ENCODE measurements around the gene SSR3.
"Not testable (repeated sequence)": the region's sequence is repeated elsewhere in the genome, so short reads cannot be mapped to it uniquely, and the experiment has no call there.

Gene SSR3

DNA sequence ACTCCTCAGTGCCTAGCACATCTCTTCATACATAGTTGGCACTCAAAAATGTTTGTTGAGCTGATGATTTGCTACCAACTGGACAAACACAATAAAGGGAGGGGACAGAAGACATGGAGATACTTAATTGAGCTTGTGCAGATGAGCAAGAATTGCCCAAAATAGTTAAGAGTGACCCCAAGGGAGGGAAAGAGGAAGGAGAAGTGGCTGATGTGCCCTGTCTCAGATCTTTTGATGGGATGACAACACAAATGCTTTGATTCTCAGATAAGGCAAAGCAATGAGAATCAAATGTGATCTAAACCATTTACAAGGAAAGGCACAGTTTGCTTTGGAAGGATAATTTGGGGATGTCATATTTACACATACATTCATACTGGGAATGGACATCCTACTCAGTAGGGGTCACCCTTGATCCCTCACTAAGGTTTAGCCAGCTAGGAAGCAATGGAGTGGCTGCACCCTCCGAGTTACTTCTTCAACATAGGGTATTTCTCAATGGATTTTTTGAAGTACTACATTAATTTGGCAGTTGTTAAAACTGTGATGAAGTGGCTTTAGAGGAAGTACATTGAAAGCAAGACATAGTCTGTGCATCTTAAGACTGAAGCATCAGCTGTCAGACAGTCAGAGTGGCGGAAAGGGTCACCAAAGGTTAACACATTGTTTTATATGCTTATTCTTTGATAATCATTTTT, 21.9 kb upstream of the SSR3 start:
- no peak for TF ChIP-seq CTCF (IDR thresholded peaks at IDR 0.05; ENCODE audit: borderline replicate concordance, control extremely low read depth, extremely low read depth, insufficient read depth, missing control alignments)
- no peak for DNase-seq (ENCODE audit: low spot score)
- in situ Hi-C loops (cut with MboI; ENCODE audit: low sequenced_read_pairs, unreplicated experiment), result no loop called here

- DNase-seq (ENCODE audit: low spot score), result no peak
- in situ Hi-C loops (cut with MboI; ENCODE audit: low sequenced_read_pairs, unreplicated experiment), result no loop called here
- TF ChIP-seq CTCF (IDR thresholded peaks at IDR 0.05; ENCODE audit: borderline replicate concordance, control extremely low read depth, extremely low read depth, insufficient read depth, missing control alignments), result no peak
These were observed 21.1 kb upstream of the SSR3 start for GRCh38 chr3:156576051-156576450.

DNA sequence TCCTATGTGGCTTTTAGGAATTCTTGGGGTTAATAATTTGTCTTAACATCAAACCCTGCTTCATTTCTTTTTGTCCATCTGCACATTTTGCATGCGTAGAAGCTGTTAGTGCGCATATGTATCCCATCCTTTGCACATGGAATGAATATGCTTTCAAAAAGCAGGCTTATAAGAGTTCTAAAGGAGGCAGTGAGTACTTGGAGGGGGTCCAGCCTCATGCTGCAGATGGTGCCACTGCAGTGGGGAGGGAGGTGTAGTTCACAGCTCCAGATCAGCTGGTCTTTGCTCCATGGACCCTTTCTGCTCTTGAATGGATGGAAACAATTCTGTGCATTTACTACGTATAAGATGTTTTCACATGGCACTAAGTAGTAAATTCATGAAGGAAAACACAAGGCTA, 20.7 kb upstream of the SSR3 start:
- in situ Hi-C loops (cut with MboI; ENCODE audit: low sequenced_read_pairs, unreplicated experiment), result no loop called here
- no peak for TF ChIP-seq CTCF (IDR thresholded peaks at IDR 0.05; ENCODE audit: borderline replicate concordance, control extremely low read depth, extremely low read depth, insufficient read depth, missing control alignments)
- no peak for DNase-seq (ENCODE audit: low spot score)

DNA sequence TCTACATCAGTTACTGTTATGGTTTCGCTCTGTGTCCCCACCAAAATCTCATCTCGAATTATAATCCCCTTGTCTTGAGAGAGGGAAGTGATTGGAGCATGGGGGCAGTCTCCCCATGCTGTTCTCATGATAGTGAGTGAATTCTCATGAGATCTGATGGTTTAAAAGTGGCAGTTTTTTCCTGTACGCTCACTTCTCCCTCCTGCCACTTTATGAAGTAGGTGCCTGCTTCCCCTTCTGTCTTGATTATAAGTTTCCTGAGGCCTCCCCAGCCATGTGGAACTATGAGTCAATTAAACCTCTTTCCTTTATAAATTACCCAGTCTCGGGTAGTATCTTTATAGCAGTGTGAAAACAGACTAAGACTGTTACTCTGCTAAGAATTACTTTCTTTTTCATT, 15.0 kb upstream of the SSR3 start:
- in situ Hi-C loops (cut with MboI; ENCODE audit: low sequenced_read_pairs, unreplicated experiment); DNase-seq (ENCODE audit: low spot score): not testable (repeated sequence)

DNA sequence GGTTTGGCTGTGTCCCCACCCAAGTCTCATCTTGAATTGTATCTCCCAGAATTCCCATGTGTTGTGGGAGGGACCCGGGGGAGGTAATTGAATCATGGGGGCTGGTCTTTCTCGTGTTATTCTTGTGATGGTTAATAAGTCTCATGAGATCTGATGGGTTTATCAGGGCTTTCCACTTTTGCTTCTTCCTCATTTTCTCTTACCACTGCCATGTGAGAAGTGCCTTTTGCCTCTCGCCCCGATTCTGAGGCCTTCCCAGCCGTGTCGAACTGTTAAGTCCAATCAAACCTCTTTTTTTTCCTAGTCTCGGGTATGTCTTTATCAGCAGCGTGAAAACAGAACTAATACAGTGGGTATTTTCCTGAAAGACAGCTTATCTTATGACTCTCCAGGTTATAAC, 14.1 kb upstream of the SSR3 start:
- DNase-seq (ENCODE audit: low spot score); in situ Hi-C loops (cut with MboI; ENCODE audit: low sequenced_read_pairs, unreplicated experiment): not testable (repeated sequence)

DNA sequence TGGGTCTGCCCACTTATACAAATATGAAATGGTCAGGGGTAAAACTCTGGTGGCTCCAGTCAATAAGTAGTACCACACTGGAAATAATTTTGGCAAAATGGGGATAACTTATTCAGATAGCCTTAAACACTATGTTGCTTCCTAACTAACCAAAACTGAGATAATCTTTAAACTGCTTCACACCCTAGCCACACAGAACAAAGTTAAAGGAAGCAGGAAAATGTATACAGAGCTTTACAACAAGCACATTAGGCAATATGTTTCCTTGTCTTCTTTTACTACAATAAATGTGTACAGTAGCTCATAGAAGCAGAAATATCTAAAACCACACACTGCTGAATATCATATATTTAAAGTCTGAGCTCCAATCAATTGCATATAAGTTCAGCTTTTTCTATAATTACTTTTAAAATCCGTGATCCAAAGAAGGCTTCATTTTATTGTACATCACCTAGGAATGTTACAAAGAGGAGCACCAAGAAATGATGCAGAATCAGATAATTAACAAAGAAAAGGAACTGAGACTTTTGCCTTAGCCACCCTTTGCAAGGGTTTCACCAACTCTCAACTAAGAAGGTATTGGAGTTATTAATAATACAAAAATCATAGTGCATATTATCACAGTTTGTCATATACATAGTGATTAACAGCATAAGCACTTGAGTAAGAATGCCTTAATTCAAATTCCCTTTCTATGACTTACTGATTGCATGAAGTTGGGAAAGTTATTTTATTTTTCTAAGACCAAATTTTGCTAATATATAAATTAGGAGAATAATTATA, 9.2 kb upstream of the SSR3 start:
- no peak for TF ChIP-seq CTCF (IDR thresholded peaks at IDR 0.05; ENCODE audit: borderline replicate concordance, control extremely low read depth, extremely low read depth, insufficient read depth, missing control alignments)
- DNase-seq (ENCODE audit: low spot score), result no peak
- in situ Hi-C loops (cut with MboI; ENCODE audit: low sequenced_read_pairs, unreplicated experiment), result no loop called here

GRCh38 chr3:156562486-156562885, 7.6 kb upstream of the SSR3 start:
- in situ Hi-C loops (cut with MboI; ENCODE audit: low sequenced_read_pairs, unreplicated experiment); DNase-seq (ENCODE audit: low spot score): not testable (repeated sequence)

GRCh38 chr3:156561533-156561932, 6.6 kb upstream of the SSR3 start:
- in situ Hi-C loops (cut with MboI; ENCODE audit: low sequenced_read_pairs, unreplicated experiment), result no loop called here
- DNase-seq (ENCODE audit: low spot score), result no peak
- TF ChIP-seq CTCF (IDR thresholded peaks at IDR 0.05; ENCODE audit: borderline replicate concordance, control extremely low read depth, extremely low read depth, insufficient read depth, missing control alignments), result no peak

All from GM13976 (cell line).